OCI-LY3 (cell line): Measurements from ENCODE around the gene COCH.

Experiments used
- CTCF ChIP-seq: fragments of 200-600, 300-600 bp; sonication (generic); IDR thresholded peaks from 2 replicates; pipeline ENCODE4 v1.5.1; 2014; ENCODE audit warnings: antibody characterized with exemption, low read length, low read depth
- EZH2phosphoT487 ChIP-seq: fragments of 200-600 bp; shearing (Covaris generic); IDR thresholded peaks from 2 replicates; pipeline ENCODE4 v1.6.1; 2018; ENCODE audit warnings: antibody characterized with exemption, mixed run types, low read depth

- no peak for TF ChIP-seq CTCF
- TF ChIP-seq EZH2phosphoT487: no peak
Observed at GRCh38 chr14:30873308-30874119, 845 bp upstream of the COCH start.
